HEK293 (cell line): ENCODE data around the gene BBOX1.
A peak's percentile ranks its signal among the peaks of the same experiment; 100 is the strongest.

Experiments
- CTCF ChIA-PET: fragments of 350-600 bp; formaldehyde crosslinking; extraction: SDS; loops from one replicate; lab custom pipeline; 2021; ENCODE audit warnings: antibody characterized with exemption; lab: Yijun Ruan, JAX
- POLR2A ChIA-PET: fragments of 300-600 bp; formaldehyde crosslinking; extraction: SDS; loops from one replicate; lab custom pipeline; 2020; ENCODE audit warnings: antibody characterized with exemption, inconsistent platforms; lab: Yijun Ruan, JAX
- H3K27ac ChIP-seq: fragments of 200-500 bp; sonication (Bioruptor generic); 2 replicates; pipeline ENCODE4 v1.5.1; 2014; ENCODE audit warnings: low read depth, low read length, control low read depth, inconsistent platforms; ENCODE audit errors: extremely low read depth
- H3K36me3 ChIP-seq, 2 experiments: fragments of 200-500 bp in 1 of 2; sonication (Bioruptor generic) in 1 of 2; 1 replicate in 1 of 2; 2 replicates in 1 of 2; pipeline ENCODE4 v1.5.1; 2014 to 2017; ENCODE audit warnings: inconsistent platforms in 2 of 2, low read length in 2 of 2; ENCODE audit not compliant: control insufficient read depth in 2 of 2, insufficient read depth in 1 of 2
- H3K4me1 ChIP-seq: fragments of 200-500 bp; sonication (Bioruptor generic); 2 replicates; pipeline ENCODE4 v1.5.1; 2014; ENCODE audit warnings: mild to moderate bottlenecking, low read length, inconsistent platforms; ENCODE audit not compliant: control insufficient read depth, insufficient read depth
- H3K4me3 ChIP-seq: 2 replicates; pipeline ENCODE4 v1.5.1; 2011; ENCODE audit warnings: low read depth, mild to moderate bottlenecking, control low read depth, low read length, moderate library complexity
- H3K9me3 ChIP-seq: fragments of 200-500 bp; sonication (Bioruptor generic); 2 replicates; pipeline ENCODE4 v1.5.1; 2014; ENCODE audit warnings: low read depth, low read length, inconsistent platforms; ENCODE audit not compliant: control insufficient read depth, insufficient read depth
- EGR2 ChIP-seq: fragments of 450-650 bp; formaldehyde crosslinking; IDR thresholded peaks from 2 replicates; pipeline ENCODE4 v1.5.1; 2016; ENCODE audit warnings: low read depth, missing biosample characterization, missing genetic modification characterization
- FEZF1 ChIP-seq: fragments of 450-650 bp; formaldehyde crosslinking; IDR thresholded peaks from 2 replicates; pipeline ENCODE4 v1.5.1; 2016; ENCODE audit warnings: missing biosample characterization, missing genetic modification characterization
- HOXA7 ChIP-seq: sonication (generic); formaldehyde crosslinking; IDR thresholded peaks from 2 replicates; pipeline ENCODE4 v1.8.1; 2022; ENCODE audit warnings: missing genetic modification reagents, borderline replicate concordance
- KLF10 ChIP-seq: fragments of 450-650 bp; IDR thresholded peaks from 2 replicates; pipeline ENCODE4 v1.5.1; 2018; ENCODE audit warnings: missing biosample characterization, mild to moderate bottlenecking, missing genetic modification characterization
- REPIN1 ChIP-seq: fragments of 450-650 bp; formaldehyde crosslinking; IDR thresholded peaks from 2 replicates; pipeline ENCODE4 v1.5.1; 2017; ENCODE audit warnings: missing biosample characterization, missing genetic modification characterization, low read depth
- ZBTB17 ChIP-seq: fragments of 450-650 bp; formaldehyde crosslinking; IDR thresholded peaks from 2 replicates; pipeline ENCODE4 v1.5.1; 2016; ENCODE audit warnings: missing biosample characterization, missing genetic modification characterization
- ZFP41 ChIP-seq: fragments of 450-650 bp; formaldehyde crosslinking; IDR thresholded peaks from 2 replicates; pipeline ENCODE4 v1.5.1; 2016; ENCODE audit warnings: missing biosample characterization, missing genetic modification characterization, borderline replicate concordance
- ZNF121 ChIP-seq: fragments of 450-650 bp; formaldehyde crosslinking; IDR thresholded peaks from 2 replicates; pipeline ENCODE4 v1.5.1; 2016; ENCODE audit warnings: missing biosample characterization, missing genetic modification characterization
- ZNF133 ChIP-seq: fragments of 450-650 bp; formaldehyde crosslinking; IDR thresholded peaks from 2 replicates; pipeline ENCODE4 v1.5.1; 2016; ENCODE audit warnings: missing biosample characterization, missing genetic modification characterization
- ZNF23 ChIP-seq: fragments of 450-650 bp; formaldehyde crosslinking; IDR thresholded peaks from 2 replicates; pipeline ENCODE4 v1.5.1; 2016; ENCODE audit warnings: missing biosample characterization, missing genetic modification characterization, borderline replicate concordance
- ZNF302 ChIP-seq: fragments of 450-650 bp; formaldehyde crosslinking; IDR thresholded peaks from 2 replicates; pipeline ENCODE4 v1.5.1; 2016; ENCODE audit warnings: missing biosample characterization, missing genetic modification characterization, low read depth
- ZNF366 ChIP-seq: fragments of 450-650 bp; formaldehyde crosslinking; conservative IDR thresholded peaks from 2 replicates; pipeline ENCODE4 v1.5.1; 2016; ENCODE audit warnings: missing biosample characterization, missing genetic modification characterization
- ZNF510 ChIP-seq: fragments of 450-650 bp; formaldehyde crosslinking; IDR thresholded peaks from 2 replicates; pipeline ENCODE4 v1.5.1; 2018; ENCODE audit warnings: mild to moderate bottlenecking, missing genetic modification characterization, missing biosample characterization; ENCODE audit not compliant: insufficient replicate concordance
- ZNF555 ChIP-seq: fragments of 450-650 bp; formaldehyde crosslinking; conservative IDR thresholded peaks from 2 replicates; pipeline ENCODE4 v1.5.1; 2017; ENCODE audit warnings: missing biosample characterization, mild to moderate bottlenecking, missing genetic modification characterization, inconsistent platforms
- ZNF626 ChIP-seq: fragments of 450-650 bp; sonication (Bioruptor Pico); formaldehyde crosslinking; IDR thresholded peaks from 2 replicates; pipeline ENCODE4 v1.5.1; 2018; ENCODE audit warnings: missing biosample characterization, missing genetic modification characterization, inconsistent platforms
- ZNF629 ChIP-seq: fragments of 450-650 bp; formaldehyde crosslinking; IDR thresholded peaks from 2 replicates; pipeline ENCODE4 v1.5.1; 2017; ENCODE audit warnings: missing biosample characterization, missing genetic modification characterization
- TF ChIP-seq, protein P1 (sequence below): fragments of 450-650 bp; formaldehyde crosslinking; IDR thresholded peaks from 2 replicates; pipeline ENCODE4 v1.5.1; 2017; ENCODE audit warnings: missing biosample characterization, missing genetic modification characterization
- TF ChIP-seq, protein P2 (sequence below): fragments of 450-650 bp; formaldehyde crosslinking; IDR thresholded peaks from 2 replicates; pipeline ENCODE4 v1.5.1; 2016; ENCODE audit warnings: missing biosample characterization, missing genetic modification characterization
- TF ChIP-seq, protein P3 (sequence below): fragments of 450-650 bp; IDR thresholded peaks from 2 replicates; pipeline ENCODE4 v1.5.1; 2018; ENCODE audit warnings: missing biosample characterization, mild to moderate bottlenecking, missing genetic modification characterization
- TF ChIP-seq, protein P4 (sequence below): fragments of 450-650 bp; formaldehyde crosslinking; IDR thresholded peaks from 2 replicates; pipeline ENCODE4 v1.5.1; 2016; ENCODE audit warnings: missing biosample characterization, missing genetic modification characterization

The BBOX1 gene

DNA sequence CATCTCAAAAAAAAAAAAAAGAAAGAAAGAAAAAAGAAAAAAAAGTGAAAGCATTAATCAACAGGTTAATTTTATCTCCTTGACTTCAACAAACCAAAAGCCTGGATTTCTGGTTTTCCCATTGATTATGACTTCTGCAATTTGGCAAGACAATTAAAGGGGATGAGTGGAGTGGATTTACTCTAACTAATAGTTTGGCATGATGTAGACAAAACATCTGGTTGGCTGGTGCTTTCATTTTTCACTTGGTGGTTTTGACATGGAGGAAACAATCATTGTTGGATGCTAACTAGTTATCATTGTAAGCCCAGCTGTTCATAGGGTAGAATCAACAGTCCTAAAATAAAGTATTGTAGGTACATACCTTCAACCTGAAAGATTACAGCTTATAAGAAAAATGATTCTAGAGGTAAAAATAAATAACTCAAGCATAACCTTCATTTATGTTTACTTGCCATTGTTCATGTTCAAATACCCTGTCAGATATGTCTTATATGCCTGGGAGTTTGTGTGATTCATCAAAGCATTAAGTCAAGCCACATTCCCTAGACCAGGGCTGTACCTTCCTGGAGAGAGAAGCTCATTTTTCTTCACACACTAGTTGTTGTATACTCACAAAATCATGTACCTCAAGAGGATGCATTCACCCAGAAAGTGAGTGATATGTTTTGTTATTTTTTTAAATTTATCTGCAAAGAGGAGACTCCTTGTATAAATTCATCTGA is 31.6 kb upstream of the BBOX1 start (continued):
- TF ChIP-seq, protein P1, sequence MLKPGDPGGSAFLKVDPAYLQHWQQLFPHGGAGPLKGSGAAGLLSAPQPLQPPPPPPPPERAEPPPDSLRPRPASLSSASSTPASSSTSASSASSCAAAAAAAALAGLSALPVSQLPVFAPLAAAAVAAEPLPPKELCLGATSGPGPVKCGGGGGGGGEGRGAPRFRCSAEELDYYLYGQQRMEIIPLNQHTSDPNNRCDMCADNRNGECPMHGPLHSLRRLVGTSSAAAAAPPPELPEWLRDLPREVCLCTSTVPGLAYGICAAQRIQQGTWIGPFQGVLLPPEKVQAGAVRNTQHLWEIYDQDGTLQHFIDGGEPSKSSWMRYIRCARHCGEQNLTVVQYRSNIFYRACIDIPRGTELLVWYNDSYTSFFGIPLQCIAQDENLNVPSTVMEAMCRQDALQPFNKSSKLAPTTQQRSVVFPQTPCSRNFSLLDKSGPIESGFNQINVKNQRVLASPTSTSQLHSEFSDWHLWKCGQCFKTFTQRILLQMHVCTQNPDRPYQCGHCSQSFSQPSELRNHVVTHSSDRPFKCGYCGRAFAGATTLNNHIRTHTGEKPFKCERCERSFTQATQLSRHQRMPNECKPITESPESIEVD (tag by site-specific recombination): no peak
- TF ChIP-seq EGR2 (tag by site-specific recombination): no peak
- TF ChIP-seq ZNF302 (tag by site-specific recombination): no peak
- no peak for TF ChIP-seq ZNF510 (tag by site-specific recombination)
- TF ChIP-seq, protein P2, sequence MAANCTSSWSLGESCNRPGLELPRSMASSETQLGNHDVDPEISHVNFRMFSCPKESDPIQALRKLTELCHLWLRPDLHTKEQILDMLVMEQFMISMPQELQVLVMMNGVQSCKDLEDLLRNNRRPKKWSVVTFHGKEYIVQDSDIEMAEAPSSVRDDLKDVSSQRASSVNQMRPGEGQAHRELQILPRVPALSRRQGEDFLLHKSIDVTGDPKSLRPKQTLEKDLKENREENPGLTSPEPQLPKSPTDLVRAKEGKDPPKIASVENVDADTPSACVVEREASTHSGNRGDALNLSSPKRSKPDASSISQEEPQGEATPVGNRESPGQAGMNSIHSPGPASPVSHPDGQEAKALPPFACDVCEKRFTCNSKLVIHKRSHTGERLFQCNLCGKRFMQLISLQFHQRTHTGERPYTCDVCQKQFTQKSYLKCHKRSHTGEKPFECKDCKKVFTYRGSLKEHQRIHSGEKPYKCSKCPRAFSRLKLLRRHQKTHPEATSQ (tag by site-specific recombination): no peak
- no peak for TF ChIP-seq ZNF23 (tag by site-specific recombination)

DNA sequence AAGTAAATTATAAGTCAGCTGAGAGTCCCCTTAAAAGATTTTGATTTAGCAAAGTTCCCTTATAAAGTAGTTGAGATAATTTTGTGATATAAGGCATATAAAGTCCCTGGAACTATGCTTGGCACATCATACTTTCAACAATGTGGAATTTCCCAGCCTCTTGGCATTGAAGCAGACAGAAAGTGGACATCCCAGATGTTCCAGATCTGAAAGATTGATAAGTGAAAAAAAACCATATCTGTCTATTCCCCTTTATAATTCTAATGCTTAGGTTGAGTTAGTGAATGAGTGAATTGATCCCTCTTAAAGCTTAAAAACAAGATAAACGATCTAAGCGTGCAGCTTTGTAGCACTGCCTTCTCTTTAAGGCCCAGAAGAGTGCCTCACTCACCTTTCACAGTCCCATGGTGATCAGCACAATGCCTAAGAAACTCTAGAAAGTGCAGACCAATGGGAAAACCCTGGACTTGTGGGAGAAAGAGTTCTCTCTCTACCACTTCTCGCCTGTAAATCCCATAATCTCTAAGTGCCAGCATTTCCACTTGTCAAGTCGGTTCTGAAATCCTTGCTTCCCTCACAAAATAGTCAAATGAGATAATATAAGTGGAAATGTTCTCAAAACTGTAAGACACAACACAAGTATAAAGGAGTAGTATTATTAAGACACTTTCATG is 28.9 kb upstream of the BBOX1 start:
- POLR2A ChIA-PET: no interaction called here
- peak overlapping the region; percentile 59 for H3K27ac ChIP-seq

DNA sequence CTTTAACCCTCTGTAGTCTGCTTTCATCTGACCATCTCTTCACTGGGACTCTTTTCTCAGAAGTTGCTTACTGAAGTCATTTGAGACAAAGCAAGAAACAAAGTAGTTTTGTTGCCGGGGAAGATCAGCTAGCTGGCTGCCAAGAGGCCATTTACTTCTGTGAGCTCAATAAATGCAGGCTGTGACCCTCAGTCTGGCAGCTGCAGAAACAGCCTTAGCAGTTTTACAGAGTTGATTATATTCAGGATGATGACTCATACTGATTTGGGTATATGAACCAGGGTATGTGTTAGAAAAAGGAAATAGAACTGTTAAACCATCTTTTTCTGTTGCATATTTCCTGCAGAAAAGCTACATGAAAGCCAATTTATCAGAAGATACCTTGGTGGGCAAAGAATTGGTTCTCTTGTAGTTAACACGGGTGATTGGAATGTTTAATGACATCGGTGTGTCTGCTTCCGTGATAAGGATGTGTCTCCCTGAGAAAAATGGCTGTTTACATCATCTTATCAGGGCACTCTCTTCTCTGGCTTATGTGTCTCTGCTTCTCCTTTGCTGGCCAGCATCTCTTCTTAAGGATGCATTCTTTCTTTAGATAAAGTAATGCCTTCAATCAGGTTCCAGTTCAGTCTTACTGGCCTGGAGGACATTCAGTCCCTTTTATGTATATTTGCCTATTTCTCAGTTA is 28.2 kb upstream of the BBOX1 start:
- POLR2A ChIA-PET: no interaction called here
- Histone ChIP-seq H3K9me3 (no peaks in the 10 kb centered on the region), H3K4me1 (peaks cover 5% of the 10 kb centered on the region), H3K36me3 (no peaks in the 10 kb centered on the region), H3K27ac (peak overlapping the region; percentile 59), H3K4me3 (no peak overlapping the region)
- CTCF ChIA-PET: interaction anchor here (0.7 kb wide), 1 partner anchor 730 kb away, joined by 3 read pairs; no protein-coding TSS in a partner anchor
- TF ChIP-seq, protein P1 (tag by site-specific recombination): peak; percentile 90
- TF ChIP-seq ZNF555 (no peak), FEZF1 (tag by site-specific recombination) (peak; percentile 56; the same call in 1 of the 2 replicates), HOXA7 (CRISPR knock-in tag) (no peak), ZBTB17 (tag by site-specific recombination) (peak; percentile 51; the same call in 1 of the 2 replicates), ZNF366 (0 out of 2 replicates have a peak, but pooled peaks have one; percentile 23), ZNF626 (no peak), ZNF121 (tag by site-specific recombination) (no peak), KLF10 (tag by site-specific recombination) (no peak), ZNF629 (tag by site-specific recombination) (peak; percentile 43; the same call in 1 of the 2 replicates)
- TF ChIP-seq, protein P3, sequence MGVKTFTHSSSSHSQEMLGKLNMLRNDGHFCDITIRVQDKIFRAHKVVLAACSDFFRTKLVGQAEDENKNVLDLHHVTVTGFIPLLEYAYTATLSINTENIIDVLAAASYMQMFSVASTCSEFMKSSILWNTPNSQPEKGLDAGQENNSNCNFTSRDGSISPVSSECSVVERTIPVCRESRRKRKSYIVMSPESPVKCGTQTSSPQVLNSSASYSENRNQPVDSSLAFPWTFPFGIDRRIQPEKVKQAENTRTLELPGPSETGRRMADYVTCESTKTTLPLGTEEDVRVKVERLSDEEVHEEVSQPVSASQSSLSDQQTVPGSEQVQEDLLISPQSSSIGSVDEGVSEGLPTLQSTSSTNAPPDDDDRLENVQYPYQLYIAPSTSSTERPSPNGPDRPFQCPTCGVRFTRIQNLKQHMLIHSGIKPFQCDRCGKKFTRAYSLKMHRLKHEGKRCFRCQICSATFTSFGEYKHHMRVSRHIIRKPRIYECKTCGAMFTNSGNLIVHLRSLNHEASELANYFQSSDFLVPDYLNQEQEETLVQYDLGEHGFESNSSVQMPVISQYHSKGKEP: peak; percentile 49; the same call in 1 of the 2 replicates
- TF ChIP-seq, protein P4, sequence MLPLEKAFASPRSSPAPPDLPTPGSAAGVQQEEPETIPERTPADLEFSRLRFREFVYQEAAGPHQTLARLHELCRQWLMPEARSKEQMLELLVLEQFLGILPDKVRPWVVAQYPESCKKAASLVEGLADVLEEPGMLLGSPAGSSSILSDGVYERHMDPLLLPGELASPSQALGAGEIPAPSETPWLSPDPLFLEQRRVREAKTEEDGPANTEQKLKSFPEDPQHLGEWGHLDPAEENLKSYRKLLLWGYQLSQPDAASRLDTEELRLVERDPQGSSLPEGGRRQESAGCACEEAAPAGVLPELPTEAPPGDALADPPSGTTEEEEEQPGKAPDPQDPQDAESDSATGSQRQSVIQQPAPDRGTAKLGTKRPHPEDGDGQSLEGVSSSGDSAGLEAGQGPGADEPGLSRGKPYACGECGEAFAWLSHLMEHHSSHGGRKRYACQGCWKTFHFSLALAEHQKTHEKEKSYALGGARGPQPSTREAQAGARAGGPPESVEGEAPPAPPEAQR (tag by site-specific recombination): no peak

More for the DNA sequence above, 28.9 kb upstream of the BBOX1 start:
- no peak for TF ChIP-seq REPIN1
- no peak for TF ChIP-seq ZFP41 (tag by site-specific recombination)
- peak; percentile 81 for TF ChIP-seq ZNF133
- H3K4me3 ChIP-seq: no peak overlapping the region
- no peaks in the 10 kb centered on the region for H3K9me3 ChIP-seq
- H3K4me1 ChIP-seq: peaks cover 5% of the 10 kb centered on the region
- CTCF ChIA-PET: interaction anchor here (0.6 to 0.7 kb wide), 2 partner anchors 67 to 729 kb away, joined by 3 read pairs; no protein-coding TSS in a partner anchor
- H3K36me3 ChIP-seq: no peaks in the 10 kb centered on the region
